GM12878 (cell line): ENCODE measurements around the gene CHURC1.

ENCODE experiments used
- EED ChIP-seq: sonication (generic); IDR thresholded peaks from 2 replicates; pipeline ENCODE4 v1.6.1; 2016; ENCODE audit warnings: antibody characterized with exemption, low read depth
- EP300 ChIP-seq, 2 experiments: fragments of 150-350 bp in 1 of 2; IDR thresholded peaks; 2 replicates each; pipeline ENCODE4 v1.6.1; 2011 to 2012; ENCODE audit warnings: low read depth in 2 of 2, low read length in 2 of 2, borderline replicate concordance in 1 of 2, improper control_type of control experiment in 1 of 2, inconsistent platforms in 1 of 2; ENCODE audit not compliant: control insufficient read depth in 1 of 2
- SPI1 ChIP-seq: IDR thresholded peaks from 2 replicates; pipeline ENCODE4 v1.6.1; 2011; ENCODE audit warnings: low read depth, mild to moderate bottlenecking, low read length, moderate library complexity, borderline replicate concordance; ENCODE audit not compliant: insufficient read depth
- TF ChIP-seq, protein P1 (sequence below), 3 experiments: IDR thresholded peaks in 2 of 3; conservative IDR thresholded peaks in 1 of 3; 2 replicates each; pipeline ENCODE4 v1.5.1; 2011; ENCODE audit warnings: low read depth in 3 of 3, low read length in 3 of 3, mild to moderate bottlenecking in 3 of 3, control low read depth in 2 of 3, moderate library complexity in 2 of 3, inconsistent platforms in 1 of 3, mixed read lengths in 1 of 3; ENCODE audit not compliant: control insufficient read depth in 2 of 3, insufficient read depth in 1 of 3; ENCODE audit errors: extremely low read depth in 1 of 3
- TF ChIP-seq, protein P2 (sequence below): fragments of 450-650 bp; IDR thresholded peaks from 2 replicates; pipeline ENCODE4 v1.6.1; 2016; ENCODE audit warnings: mild to moderate bottlenecking, moderate library complexity, borderline replicate concordance

DNA sequence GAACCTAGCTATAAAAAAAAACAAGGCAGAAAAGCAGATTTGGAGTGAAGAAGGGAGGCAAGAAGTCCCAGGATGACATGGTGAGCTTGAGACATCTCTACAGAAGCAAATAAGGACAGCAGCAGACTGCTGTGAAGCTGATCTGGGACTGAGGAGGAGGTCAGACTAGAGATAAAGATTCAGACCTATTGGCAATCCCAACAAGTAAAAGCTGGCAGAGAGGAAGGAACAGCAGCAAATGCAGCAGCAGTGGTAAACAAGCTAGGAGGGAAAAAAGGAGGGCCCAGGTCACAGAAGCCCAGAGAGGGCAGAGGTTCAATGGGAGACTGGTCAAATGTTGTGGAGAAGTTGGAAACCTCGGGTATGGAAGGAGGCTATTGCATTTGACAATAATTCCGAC, 45.9 kb upstream of the CHURC1 start:
- TF ChIP-seq EED (no peak), SPI1 (no peak), EP300 (IDR thresholded peaks at IDR 0.05; ENCODE audit: borderline replicate concordance in 1 of 2, control insufficient read depth in 1 of 2, low read depth in 2 of 2, low read length in 2 of 2) (no peak)
- TF ChIP-seq, protein P1, sequence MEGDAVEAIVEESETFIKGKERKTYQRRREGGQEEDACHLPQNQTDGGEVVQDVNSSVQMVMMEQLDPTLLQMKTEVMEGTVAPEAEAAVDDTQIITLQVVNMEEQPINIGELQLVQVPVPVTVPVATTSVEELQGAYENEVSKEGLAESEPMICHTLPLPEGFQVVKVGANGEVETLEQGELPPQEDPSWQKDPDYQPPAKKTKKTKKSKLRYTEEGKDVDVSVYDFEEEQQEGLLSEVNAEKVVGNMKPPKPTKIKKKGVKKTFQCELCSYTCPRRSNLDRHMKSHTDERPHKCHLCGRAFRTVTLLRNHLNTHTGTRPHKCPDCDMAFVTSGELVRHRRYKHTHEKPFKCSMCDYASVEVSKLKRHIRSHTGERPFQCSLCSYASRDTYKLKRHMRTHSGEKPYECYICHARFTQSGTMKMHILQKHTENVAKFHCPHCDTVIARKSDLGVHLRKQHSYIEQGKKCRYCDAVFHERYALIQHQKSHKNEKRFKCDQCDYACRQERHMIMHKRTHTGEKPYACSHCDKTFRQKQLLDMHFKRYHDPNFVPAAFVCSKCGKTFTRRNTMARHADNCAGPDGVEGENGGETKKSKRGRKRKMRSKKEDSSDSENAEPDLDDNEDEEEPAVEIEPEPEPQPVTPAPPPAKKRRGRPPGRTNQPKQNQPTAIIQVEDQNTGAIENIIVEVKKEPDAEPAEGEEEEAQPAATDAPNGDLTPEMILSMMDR (IDR thresholded peaks at IDR 0.05 in 2 of 3, conservative IDR thresholded peaks at IDR 0.05 in 1 of 3; ENCODE audit: control insufficient read depth in 2 of 3, extremely low read depth in 1 of 3, insufficient read depth in 1 of 3, low read depth in 3 of 3, low read length in 3 of 3) = no peak
- TF ChIP-seq, protein P2, sequence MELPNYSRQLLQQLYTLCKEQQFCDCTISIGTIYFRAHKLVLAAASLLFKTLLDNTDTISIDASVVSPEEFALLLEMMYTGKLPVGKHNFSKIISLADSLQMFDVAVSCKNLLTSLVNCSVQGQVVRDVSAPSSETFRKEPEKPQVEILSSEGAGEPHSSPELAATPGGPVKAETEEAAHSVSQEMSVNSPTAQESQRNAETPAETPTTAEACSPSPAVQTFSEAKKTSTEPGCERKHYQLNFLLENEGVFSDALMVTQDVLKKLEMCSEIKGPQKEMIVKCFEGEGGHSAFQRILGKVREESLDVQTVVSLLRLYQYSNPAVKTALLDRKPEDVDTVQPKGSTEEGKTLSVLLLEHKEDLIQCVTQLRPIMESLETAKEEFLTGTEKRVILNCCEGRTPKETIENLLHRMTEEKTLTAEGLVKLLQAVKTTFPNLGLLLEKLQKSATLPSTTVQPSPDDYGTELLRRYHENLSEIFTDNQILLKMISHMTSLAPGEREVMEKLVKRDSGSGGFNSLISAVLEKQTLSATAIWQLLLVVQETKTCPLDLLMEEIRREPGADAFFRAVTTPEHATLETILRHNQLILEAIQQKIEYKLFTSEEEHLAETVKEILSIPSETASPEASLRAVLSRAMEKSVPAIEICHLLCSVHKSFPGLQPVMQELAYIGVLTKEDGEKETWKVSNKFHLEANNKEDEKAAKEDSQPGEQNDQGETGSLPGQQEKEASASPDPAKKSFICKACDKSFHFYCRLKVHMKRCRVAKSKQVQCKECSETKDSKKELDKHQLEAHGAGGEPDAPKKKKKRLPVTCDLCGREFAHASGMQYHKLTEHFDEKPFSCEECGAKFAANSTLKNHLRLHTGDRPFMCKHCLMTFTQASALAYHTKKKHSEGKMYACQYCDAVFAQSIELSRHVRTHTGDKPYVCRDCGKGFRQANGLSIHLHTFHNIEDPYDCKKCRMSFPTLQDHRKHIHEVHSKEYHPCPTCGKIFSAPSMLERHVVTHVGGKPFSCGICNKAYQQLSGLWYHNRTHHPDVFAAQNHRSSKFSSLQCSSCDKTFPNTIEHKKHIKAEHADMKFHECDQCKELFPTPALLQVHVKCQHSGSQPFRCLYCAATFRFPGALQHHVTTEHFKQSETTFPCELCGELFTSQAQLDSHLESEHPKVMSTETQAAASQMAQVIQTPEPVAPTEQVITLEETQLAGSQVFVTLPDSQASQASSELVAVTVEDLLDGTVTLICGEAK = no peak
